ENCODE measurements around the gene CRYZL1. TPM values are rescaled to one million over a fixed set of nuclear protein-coding genes. Genes with fewer than 3 reads are reported as not detected.

Gene CRYZL1
- total RNA-seq, 4 donors from 2014 or later = 27.9 to 53.5 (median 33.9) TPM

DNA sequence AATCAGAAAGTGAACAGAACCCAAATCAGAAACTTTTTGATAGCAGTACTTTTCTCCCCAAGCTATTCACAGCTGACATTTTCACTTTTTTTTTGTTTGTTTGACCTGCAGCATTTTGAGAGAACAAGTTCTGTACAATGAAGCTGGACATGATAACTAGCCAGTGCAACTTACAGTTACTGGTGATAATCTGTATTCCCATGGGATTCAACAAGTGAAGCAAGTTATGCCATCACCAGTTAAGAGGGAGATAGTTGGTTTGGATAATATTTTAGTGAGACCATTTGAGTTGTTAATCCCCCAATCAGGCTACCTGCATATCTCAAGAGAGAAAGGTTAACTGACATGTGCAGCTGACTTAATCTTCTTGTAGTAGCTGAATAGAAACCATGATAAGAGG is 80.6 kb downstream of the CRYZL1 start:
- TF ChIP-seq POLR2A (IDR thresholded peaks at IDR 0.05) = no peak
- TF ChIP-seq, protein P1, sequence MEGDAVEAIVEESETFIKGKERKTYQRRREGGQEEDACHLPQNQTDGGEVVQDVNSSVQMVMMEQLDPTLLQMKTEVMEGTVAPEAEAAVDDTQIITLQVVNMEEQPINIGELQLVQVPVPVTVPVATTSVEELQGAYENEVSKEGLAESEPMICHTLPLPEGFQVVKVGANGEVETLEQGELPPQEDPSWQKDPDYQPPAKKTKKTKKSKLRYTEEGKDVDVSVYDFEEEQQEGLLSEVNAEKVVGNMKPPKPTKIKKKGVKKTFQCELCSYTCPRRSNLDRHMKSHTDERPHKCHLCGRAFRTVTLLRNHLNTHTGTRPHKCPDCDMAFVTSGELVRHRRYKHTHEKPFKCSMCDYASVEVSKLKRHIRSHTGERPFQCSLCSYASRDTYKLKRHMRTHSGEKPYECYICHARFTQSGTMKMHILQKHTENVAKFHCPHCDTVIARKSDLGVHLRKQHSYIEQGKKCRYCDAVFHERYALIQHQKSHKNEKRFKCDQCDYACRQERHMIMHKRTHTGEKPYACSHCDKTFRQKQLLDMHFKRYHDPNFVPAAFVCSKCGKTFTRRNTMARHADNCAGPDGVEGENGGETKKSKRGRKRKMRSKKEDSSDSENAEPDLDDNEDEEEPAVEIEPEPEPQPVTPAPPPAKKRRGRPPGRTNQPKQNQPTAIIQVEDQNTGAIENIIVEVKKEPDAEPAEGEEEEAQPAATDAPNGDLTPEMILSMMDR (IDR thresholded peaks at IDR 0.05) = no peak
- Histone ChIP-seq H3K27ac (peak overlapping the region in 2 of 3 donors; percentile 35 to 52), H3K4me1 (peaks cover 0 to 18% of the 10 kb centered on the region in 2 donors), H3K27me3 (no peaks in the 10 kb centered on the region), H3K4me3 (replicated peaks in 1 of 3) (no peak overlapping the region), H3K36me3 (peaks cover 44 to 48% of the 10 kb centered on the region in 2 donors), H3K9me3 (no peaks in the 10 kb centered on the region)
- intact Hi-C loops (cut with DNase I) = no loop called here
- DNase-seq = no peak

DNA sequence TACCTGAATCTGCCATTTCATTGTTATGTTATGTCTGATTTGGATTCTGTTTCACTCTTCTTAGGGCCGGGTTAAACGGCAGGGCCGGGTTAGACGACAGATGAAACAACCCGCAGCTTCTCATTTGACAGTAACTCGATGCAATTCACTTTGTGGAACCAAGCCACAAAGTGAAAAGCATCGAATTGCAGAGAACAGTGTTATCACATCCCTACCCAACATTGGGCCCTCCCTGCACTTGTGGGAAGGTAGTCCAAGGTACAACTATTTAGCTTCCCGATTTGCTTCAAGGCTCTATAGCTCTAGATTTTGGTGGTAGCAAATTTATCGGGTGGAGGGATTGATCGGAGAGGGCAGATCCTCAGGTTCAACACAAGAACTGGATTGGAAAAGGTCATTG is 81.7 kb downstream of the CRYZL1 start:
- H3K27ac ChIP-seq = no peak overlapping the region
- H3K4me3 ChIP-seq (replicated peaks in 1 of 3) = no peak overlapping the region
- intact Hi-C loops (cut with DNase I) = no loop called here
- no peaks in the 10 kb centered on the region for H3K9me3 ChIP-seq
- H3K36me3 ChIP-seq = peaks cover 45 to 52% of the 10 kb centered on the region in 2 donors
- H3K4me1 ChIP-seq = peaks cover 5 to 24% of the 10 kb centered on the region in 2 donors
- WGBS, 2 donors = 93% methylated on average over 10 of the region's 10 CpGs
- no peak for DNase-seq
- H3K27me3 ChIP-seq = no peaks in the 10 kb centered on the region
- no peak for TF ChIP-seq POLR2A (IDR thresholded peaks at IDR 0.05)
- TF ChIP-seq, protein P1 (IDR thresholded peaks at IDR 0.05) = no peak

DNA sequence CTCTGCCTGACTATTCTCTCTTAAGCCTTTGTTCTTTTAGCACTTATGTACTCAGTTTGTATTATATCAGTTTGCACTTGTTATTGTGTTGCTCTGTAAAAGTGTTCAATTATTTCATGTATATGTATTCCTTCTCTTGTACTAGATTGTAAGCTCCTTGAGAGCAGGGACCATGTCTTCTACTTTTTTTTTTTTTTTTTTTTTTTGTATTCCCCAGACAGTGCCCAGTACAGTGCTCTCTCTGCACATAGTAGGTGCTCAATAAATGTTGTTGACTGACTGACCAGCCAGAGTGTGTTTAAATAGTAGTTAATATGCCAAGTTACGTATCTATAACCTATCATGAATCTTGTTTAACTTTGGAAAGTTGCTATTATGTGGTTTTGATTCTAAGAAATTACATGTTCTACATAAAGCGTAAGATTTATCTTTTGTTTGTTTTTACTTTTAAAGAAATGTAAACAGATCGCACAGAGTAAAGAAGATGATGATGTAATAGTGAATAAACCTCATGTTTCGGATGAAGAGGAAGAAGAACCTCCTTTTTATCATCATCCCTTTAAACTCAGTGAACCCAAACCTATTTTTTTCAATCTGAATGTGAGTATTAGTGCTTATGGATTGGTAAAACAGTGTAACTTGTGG is 82.6 kb downstream of the CRYZL1 start:
- Histone ChIP-seq H3K36me3 (peaks cover 54 to 60% of the 10 kb centered on the region in 2 donors), H3K27me3 (no peaks in the 10 kb centered on the region), H3K4me1 (peaks cover 5 to 24% of the 10 kb centered on the region in 2 donors), H3K9me3 (no peaks in the 10 kb centered on the region), H3K4me3 (replicated peaks in 1 of 3) (no peak overlapping the region), H3K27ac (no peak overlapping the region)
- TF ChIP-seq, protein P1 (IDR thresholded peaks at IDR 0.05) = no peak
- TF ChIP-seq POLR2A (IDR thresholded peaks at IDR 0.05) = no peak
- intact Hi-C loops (cut with DNase I) = no loop called here
- DNase-seq = no peak
- 92 to 94% methylated on average over 4 of the region's 4 CpGs for WGBS, 2 donors

DNA sequence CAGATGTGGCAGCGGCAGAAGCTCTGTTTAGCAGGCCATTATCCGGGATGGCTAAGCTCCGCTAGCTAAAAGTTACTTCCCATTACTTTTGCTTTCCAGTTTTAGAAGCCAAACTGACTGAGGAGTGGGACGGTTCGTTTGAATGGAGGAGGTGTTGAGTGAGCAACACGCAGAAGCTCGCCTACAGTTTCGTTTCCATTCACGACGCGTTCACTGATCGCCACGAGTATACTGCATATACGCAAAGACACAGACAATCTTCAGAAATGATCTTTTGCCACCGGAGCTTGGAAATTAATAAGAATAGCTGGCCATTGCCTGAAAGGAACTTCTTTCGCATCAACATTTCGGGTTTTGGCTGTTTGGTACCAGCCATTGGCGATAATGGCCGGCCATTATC is 84.1 kb downstream of the CRYZL1 start:
- Histone ChIP-seq H3K36me3 (peaks cover 66 to 73% of the 10 kb centered on the region in 2 donors), H3K4me1 (peaks cover 5 to 24% of the 10 kb centered on the region in 2 donors)

DNA sequence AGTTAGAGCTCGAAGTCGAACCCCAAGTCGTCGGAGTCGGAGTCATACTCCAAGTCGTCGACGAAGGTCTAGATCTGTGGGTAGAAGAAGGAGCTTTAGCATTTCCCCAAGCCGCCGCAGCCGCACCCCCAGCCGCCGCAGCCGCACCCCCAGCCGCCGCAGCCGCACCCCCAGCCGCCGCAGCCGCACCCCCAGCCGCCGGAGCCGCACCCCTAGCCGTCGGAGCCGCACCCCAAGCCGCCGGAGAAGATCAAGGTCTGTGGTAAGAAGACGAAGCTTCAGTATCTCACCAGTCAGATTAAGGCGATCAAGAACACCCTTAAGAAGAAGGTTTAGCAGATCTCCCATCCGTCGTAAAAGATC is 86.6 kb downstream of the CRYZL1 start:
- Histone ChIP-seq H3K27ac (no peak overlapping the region), H3K4me1 (peaks cover 5 to 14% of the 10 kb centered on the region in 2 donors), H3K36me3 (peaks cover 78 to 79% of the 10 kb centered on the region in 2 donors), H3K4me3 (replicated peaks in 1 of 3) (no peak overlapping the region), H3K9me3 (no peaks in the 10 kb centered on the region), H3K27me3 (no peaks in the 10 kb centered on the region)
- TF ChIP-seq POLR2A (IDR thresholded peaks at IDR 0.05) = no peak
- TF ChIP-seq, protein P1 (IDR thresholded peaks at IDR 0.05) = no peak
- 97 to 100% methylated on average over 29 to 32 of the region's 32 CpGs for WGBS, 2 donors
- no peak for DNase-seq
- intact Hi-C loops (cut with DNase I) = no loop called here

More for the DNA sequence above, 84.1 kb downstream of the CRYZL1 start:
- no peak for TF ChIP-seq POLR2A (IDR thresholded peaks at IDR 0.05)
- TF ChIP-seq, protein P1 (IDR thresholded peaks at IDR 0.05) = no peak
- H3K9me3 ChIP-seq = no peaks in the 10 kb centered on the region
- no peak overlapping the region for H3K27ac ChIP-seq
- H3K27me3 ChIP-seq = no peaks in the 10 kb centered on the region
- WGBS, 2 donors = 97% methylated on average over 19 of the region's 19 CpGs
- H3K4me3 ChIP-seq (replicated peaks in 1 of 3) = no peak overlapping the region
- intact Hi-C loops (cut with DNase I) = no loop called here
- no peak for DNase-seq
